CD14-positive monocyte (primary cell): ENCODE data around the gene SKIC2. TPM values are rescaled to one million over a fixed set of nuclear protein-coding genes. Genes with fewer than 3 reads are reported as not detected.

Experiments
- DNase-seq, 3 donors: peaks; one replicate each; pipeline ENCODE4 v3.0.0-alpha.2; 2011 to 2022
- H2AFZ ChIP-seq: 2 replicates; pipeline ENCODE4 v1.6.0; 2012; ENCODE audit warnings: mild to moderate bottlenecking, low read depth, low read length, inconsistent platforms; ENCODE audit not compliant: insufficient read depth, poor library complexity, severe bottlenecking
- H3K27ac ChIP-seq, 2 donors: 1 replicate in 1 of 2; 2 replicates in 1 of 2; pipeline ENCODE4 v1.5.1; 2012 to 2013; ENCODE audit warnings: low read length in 2 of 2, control low read depth in 1 of 2, inconsistent platforms in 1 of 2, low read depth in 1 of 2, mild to moderate bottlenecking in 1 of 2
- H3K27me3 ChIP-seq, 2 donors: one replicate each; pipeline versions ENCODE4 v1.6.0 to v1.6.1; 2011 to 2013; ENCODE audit warnings: low read length in 2 of 2; ENCODE audit not compliant: control insufficient read depth in 2 of 2, insufficient read depth in 2 of 2
- H3K36me3 ChIP-seq, 2 donors: replicated peaks in 1 of 2; 1 replicate in 1 of 2; 2 replicates in 1 of 2; pipeline versions ENCODE4 v1.5.1 to v1.6.1; 2012 to 2013; ENCODE audit warnings: low read length in 2 of 2, control low read depth in 1 of 2, inconsistent platforms in 1 of 2, mild to moderate bottlenecking in 1 of 2; ENCODE audit not compliant: insufficient read depth in 2 of 2, control insufficient read depth in 1 of 2
- H3K4me1 ChIP-seq, 2 donors: 1 replicate in 1 of 2; 2 replicates in 1 of 2; pipeline versions ENCODE4 v1.5.1 to v1.6.1; 2012 to 2013; ENCODE audit warnings: low read length in 2 of 2, control low read depth in 1 of 2, inconsistent platforms in 1 of 2, mild to moderate bottlenecking in 1 of 2, moderate library complexity in 1 of 2; ENCODE audit not compliant: insufficient read depth in 2 of 2, control insufficient read depth in 1 of 2
- H3K4me2 ChIP-seq: replicated peaks from 2 replicates; pipeline ENCODE3; 2012; ENCODE audit warnings: low read length, moderate library complexity, mild to moderate bottlenecking; ENCODE audit not compliant: poor library complexity, severe bottlenecking; ENCODE audit errors: extremely low read depth
- H3K4me3 ChIP-seq, 3 experiments: fragments of 200-600 bp in 1 of 3; sonication (generic) in 1 of 3; replicated peaks in 1 of 3; 1 replicate in 2 of 3; 2 replicates in 1 of 3; pipeline ENCODE4 v1.5.1; 2011 to 2013; ENCODE audit warnings: low read length in 3 of 3, mild to moderate bottlenecking in 3 of 3, control low read depth in 2 of 3, low read depth in 2 of 3, inconsistent platforms in 1 of 3, moderate library complexity in 1 of 3
- H3K79me2 ChIP-seq: 2 replicates; pipeline ENCODE4 v1.6.0; 2012; ENCODE audit warnings: mild to moderate bottlenecking, control low read depth, inconsistent platforms, low read length, moderate library complexity; ENCODE audit not compliant: insufficient read depth
- H3K9ac ChIP-seq: 2 replicates; pipeline ENCODE4 v1.6.0; 2017; ENCODE audit warnings: low read length, mild to moderate bottlenecking; ENCODE audit not compliant: insufficient read depth, poor library complexity, severe bottlenecking
- H3K9me3 ChIP-seq, 2 donors: replicated peaks in 1 of 2; 1 replicate in 1 of 2; 2 replicates in 1 of 2; pipeline versions ENCODE4 v1.5.1 to v1.6.1; 2012 to 2013; ENCODE audit warnings: low read length in 2 of 2, control low read depth in 1 of 2; ENCODE audit not compliant: control insufficient read depth in 1 of 2, insufficient read depth in 1 of 2
- H4K20me1 ChIP-seq: 2 replicates; pipeline ENCODE4 v1.6.0; 2012; ENCODE audit warnings: mild to moderate bottlenecking, low read length, control low read depth, moderate library complexity; ENCODE audit not compliant: insufficient read depth
- H3K27ac Mint-ChIP-seq, 7 donors: one replicate each; pipeline ENCODE4 v1.8.0; 2020; ENCODE audit warnings: mild to moderate bottlenecking in 7 of 7, mixed read lengths in 7 of 7, moderate library complexity in 6 of 7, inconsistent platforms in 2 of 7
- H3K27me3 Mint-ChIP-seq, 3 donors: one replicate each; pipeline ENCODE4 v1.8.0; 2021 to 2022; ENCODE audit warnings: low read depth in 3 of 3, mild to moderate bottlenecking in 3 of 3, mixed read lengths in 3 of 3, moderate library complexity in 3 of 3, inconsistent platforms in 1 of 3
- H3K36me3 Mint-ChIP-seq, 2 donors: one replicate each; pipeline ENCODE4 v1.8.0; 2020; ENCODE audit warnings: mixed read lengths in 2 of 2, inconsistent platforms in 1 of 2, mild to moderate bottlenecking in 1 of 2
- H3K4me1 Mint-ChIP-seq: one replicate; pipeline ENCODE4 v1.8.0; 2020; ENCODE audit warnings: mild to moderate bottlenecking, mixed read lengths
- H3K4me3 Mint-ChIP-seq, 2 donors: one replicate each; pipeline ENCODE4 v1.8.0; 2020; ENCODE audit warnings: mild to moderate bottlenecking in 2 of 2, mixed read lengths in 2 of 2, moderate library complexity in 1 of 2
- H3K9me3 Mint-ChIP-seq, 7 donors: one replicate each; pipeline ENCODE4 v1.8.0; 2020 to 2022; ENCODE audit warnings: mixed read lengths in 7 of 7, mild to moderate bottlenecking in 6 of 7, moderate library complexity in 6 of 7, inconsistent platforms in 2 of 7
- WGBS: methylation state at CpG from one replicate; pipeline ENCODE4 v1.1.5; 2013; ENCODE audit warnings: missing lambda C conversion rate; ENCODE audit not compliant: insufficient coverage; 5-methylcytosine and 5-hydroxymethylcytosine counted together
- intact Hi-C, 2 donors: fragments of 100-400 bp; cut with micrococcal nuclease; formaldehyde crosslinking; loops; one replicate each; pipeline versions ENCODE4 v1.15.0 to v1.15.1; 2023
- polyA plus RNA-seq, 3 donors: library from polyadenylated mRNA; depleted of rRNA in 1 of 3; unstranded in 2 of 3; stranded (reverse) in 1 of 3; fragments of 300-500 nt in 2 of 3; fragments of >200 nt in 1 of 3; fragmentation: Illumina TruSeq in 2 of 3; gene quantifications; 1 replicate in 2 of 3; 2 replicates in 1 of 3; pipeline ENCODE4 v1.2.3, GENCODE V29; 2012 to 2021
- TF ChIP-seq, protein P1 (sequence below): fragments of 200-600 bp; IDR thresholded peaks from one replicate; pipeline ENCODE4 v1.8.0; 2022; ENCODE audit warnings: antibody characterized with exemption, mild to moderate bottlenecking

Gene SKIC2
- polyA plus RNA-seq, 3 donors, result 13.2 to 72.1 (median 13.2) TPM

DNA sequence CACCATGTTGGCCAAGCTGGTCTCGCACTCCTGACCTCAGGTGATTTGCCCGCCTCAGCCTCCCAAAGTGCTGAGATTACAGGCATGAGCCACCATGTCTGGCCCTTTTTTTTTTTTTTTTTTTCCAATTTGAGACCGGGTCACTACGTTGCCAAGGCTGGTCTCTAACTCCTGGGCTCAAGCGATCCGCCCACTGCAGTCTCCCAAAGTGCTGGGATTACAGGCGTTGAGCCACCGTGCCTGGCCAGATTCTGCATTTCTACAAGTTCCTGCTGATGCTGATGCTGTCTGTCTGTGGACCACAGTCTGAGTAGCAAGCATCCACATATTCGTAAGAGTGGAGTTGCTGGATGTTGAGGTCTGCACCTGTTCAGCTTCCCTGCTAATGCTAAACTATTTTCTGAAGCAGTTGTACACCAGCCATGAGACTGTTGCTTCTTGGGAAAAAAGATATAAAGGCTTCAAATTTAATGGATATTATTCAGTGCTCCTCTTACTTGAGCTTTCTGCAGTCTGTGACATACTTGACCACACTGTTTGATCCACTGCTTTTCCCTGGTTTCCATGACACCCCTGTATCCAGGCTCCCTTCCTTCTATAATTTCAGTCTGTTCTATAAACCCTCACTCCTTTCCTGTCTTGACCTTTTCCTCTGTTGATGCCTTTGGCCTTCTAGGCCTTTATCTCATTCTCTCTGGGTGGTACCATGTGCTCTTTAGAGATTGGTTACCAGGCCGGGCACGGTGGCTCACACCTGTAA lies 47.0 kb upstream of the SKIC2 start:
- H3K27ac Mint-ChIP-seq, result peak overlapping the region in 3 of 7 donors; percentile 19 to 63 (median 32)
- H3K4me1 Mint-ChIP-seq, result peaks cover 13% of the 10 kb centered on the region
- H3K9me3 Mint-ChIP-seq, result no peaks in the 10 kb centered on the region
- WGBS, result 90% methylated on average over 11 of the region's 11 CpGs
- Histone ChIP-seq H3K27me3 (no peaks in the 10 kb centered on the region), H3K4me3 (no peak overlapping the region), H3K9ac (no peak overlapping the region), H2AFZ (no peak overlapping the region), H3K4me1 (peaks cover 6% of the 10 kb centered on the region in 2 donors), H4K20me1 (no peaks in the 10 kb centered on the region), H3K79me2 (no peaks in the 10 kb centered on the region), H3K4me2 (no peak overlapping the region), H3K9me3 (no peaks in the 10 kb centered on the region), H3K27ac (no peak overlapping the region), H3K36me3 (no peaks in the 10 kb centered on the region)
- no peak overlapping the region for H3K4me3 Mint-ChIP-seq
- DNase-seq, result no peak
- peaks cover 0 to 8% (median 4%) of the 10 kb centered on the region in 3 donors for H3K27me3 Mint-ChIP-seq
- TF ChIP-seq, protein P1, sequence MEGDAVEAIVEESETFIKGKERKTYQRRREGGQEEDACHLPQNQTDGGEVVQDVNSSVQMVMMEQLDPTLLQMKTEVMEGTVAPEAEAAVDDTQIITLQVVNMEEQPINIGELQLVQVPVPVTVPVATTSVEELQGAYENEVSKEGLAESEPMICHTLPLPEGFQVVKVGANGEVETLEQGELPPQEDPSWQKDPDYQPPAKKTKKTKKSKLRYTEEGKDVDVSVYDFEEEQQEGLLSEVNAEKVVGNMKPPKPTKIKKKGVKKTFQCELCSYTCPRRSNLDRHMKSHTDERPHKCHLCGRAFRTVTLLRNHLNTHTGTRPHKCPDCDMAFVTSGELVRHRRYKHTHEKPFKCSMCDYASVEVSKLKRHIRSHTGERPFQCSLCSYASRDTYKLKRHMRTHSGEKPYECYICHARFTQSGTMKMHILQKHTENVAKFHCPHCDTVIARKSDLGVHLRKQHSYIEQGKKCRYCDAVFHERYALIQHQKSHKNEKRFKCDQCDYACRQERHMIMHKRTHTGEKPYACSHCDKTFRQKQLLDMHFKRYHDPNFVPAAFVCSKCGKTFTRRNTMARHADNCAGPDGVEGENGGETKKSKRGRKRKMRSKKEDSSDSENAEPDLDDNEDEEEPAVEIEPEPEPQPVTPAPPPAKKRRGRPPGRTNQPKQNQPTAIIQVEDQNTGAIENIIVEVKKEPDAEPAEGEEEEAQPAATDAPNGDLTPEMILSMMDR, result no peak
- intact Hi-C loops, result no loop called here
- H3K36me3 Mint-ChIP-seq, result no peaks in the 10 kb centered on the region

DNA sequence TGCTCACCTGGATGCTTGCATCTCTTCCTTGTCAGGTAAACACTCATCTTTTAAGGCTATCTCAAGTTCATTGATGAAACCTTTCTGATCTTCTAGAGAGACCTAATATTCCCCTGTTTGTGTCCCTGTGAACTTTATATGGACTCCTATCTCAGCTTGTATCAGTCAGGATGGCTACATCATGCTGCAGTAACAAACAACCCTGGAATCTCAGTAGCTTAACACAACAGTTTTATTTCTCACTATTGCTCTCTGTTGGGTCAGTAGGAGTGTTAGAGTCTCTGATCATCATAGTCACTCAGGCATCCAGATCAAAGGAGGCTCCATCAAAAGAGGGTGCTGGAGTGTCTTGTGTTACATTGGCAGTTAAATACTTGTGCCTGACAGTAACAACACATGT lies 43.6 kb upstream of the SKIC2 start:
- Histone ChIP-seq H3K4me3 (no peak overlapping the region), H3K27me3 (no peaks in the 10 kb centered on the region), H3K79me2 (no peaks in the 10 kb centered on the region), H3K4me1 (peaks cover 0 to 3% of the 10 kb centered on the region in 2 donors), H2AFZ (no peak overlapping the region), H3K9me3 (no peaks in the 10 kb centered on the region), H3K27ac (no peak overlapping the region), H4K20me1 (no peaks in the 10 kb centered on the region), H3K4me2 (no peak overlapping the region), H3K36me3 (no peaks in the 10 kb centered on the region), H3K9ac (no peak overlapping the region)
- Mint-ChIP-seq H3K4me1 (peaks cover 7% of the 10 kb centered on the region), H3K27me3 (peaks cover 0 to 4% (median 0%) of the 10 kb centered on the region in 3 donors), H3K4me3 (no peak overlapping the region), H3K9me3 (no peaks in the 10 kb centered on the region), H3K36me3 (no peaks in the 10 kb centered on the region), H3K27ac (no peak overlapping the region)
- TF ChIP-seq, protein P1, result no peak
- no peak for DNase-seq
- intact Hi-C loops, result no loop called here
